ENCODE results near the gene RMND5B.

RMND5B gene

GRCh38 chr5:178141550-178141949, 10.7 kb downstream of the RMND5B start:
- Histone ChIP-seq H3K36me3 (ENCODE audit: control insufficient read depth, low read length) (peaks cover 82% of the 10 kb centered on the region), H3K27ac (ENCODE audit: low read depth, low read length) (no peak overlapping the region), H3K27me3 (ENCODE audit: control insufficient read depth, low read length) (no peaks in the 10 kb centered on the region), H3K4me2 (ENCODE audit: low read length) (no peak overlapping the region), H3K9me2 (replicated peaks; ENCODE audit: control insufficient read depth, low read length) (no peaks in the 10 kb centered on the region), H3K79me2 (ENCODE audit: control insufficient read depth, low read length) (peaks cover 18% of the 10 kb centered on the region), H3K4me3 (ENCODE audit: low read length) (no peak overlapping the region), H3K9me3 (ENCODE audit: control insufficient read depth, insufficient read depth, low read length) (no peaks in the 10 kb centered on the region), H3F3A (ENCODE audit: control insufficient read depth, insufficient read depth) (peaks cover 12% of the 10 kb centered on the region), H4K20me1 (ENCODE audit: control insufficient read depth, insufficient read depth, low read depth, low read length) (0 out of 2 replicates have a peak, but pooled peaks cover 3% of the 10 kb centered on the region), H3K4me1 (ENCODE audit: control insufficient read depth, low read length) (no peaks in the 10 kb centered on the region)
- no peak for TF ChIP-seq CTCF (IDR thresholded peaks at IDR 0.05; ENCODE audit: low read depth, low read length, poor library complexity, severe bottlenecking)
- no peak for TF ChIP-seq EZH2phosphoT487 (IDR thresholded peaks at IDR 0.05; ENCODE audit: borderline replicate concordance, low read length)

GRCh38 chr5:178142642-178143041, 11.8 kb downstream of the RMND5B start:
- no peaks in the 10 kb centered on the region for H3K27me3 ChIP-seq (ENCODE audit: control insufficient read depth, low read length)
- no peaks in the 10 kb centered on the region for H3K9me2 ChIP-seq (replicated peaks; ENCODE audit: control insufficient read depth, low read length)
- peaks cover 83% of the 10 kb centered on the region for H3K36me3 ChIP-seq (ENCODE audit: control insufficient read depth, low read length)
- no peak overlapping the region for H3K4me2 ChIP-seq (ENCODE audit: low read length)
- no peak for TF ChIP-seq CTCF (IDR thresholded peaks at IDR 0.05; ENCODE audit: low read depth, low read length, poor library complexity, severe bottlenecking)
- TF ChIP-seq EZH2phosphoT487 (IDR thresholded peaks at IDR 0.05; ENCODE audit: borderline replicate concordance, low read length) = no peak
- H3K9me3 ChIP-seq (ENCODE audit: control insufficient read depth, insufficient read depth, low read length) = no peaks in the 10 kb centered on the region
- no peaks in the 10 kb centered on the region for H3K4me1 ChIP-seq (ENCODE audit: control insufficient read depth, low read length)
- peaks cover 15% of the 10 kb centered on the region for H3F3A ChIP-seq (ENCODE audit: control insufficient read depth, insufficient read depth)
- H3K27ac ChIP-seq (ENCODE audit: low read depth, low read length) = no peak overlapping the region
- H4K20me1 ChIP-seq (ENCODE audit: control insufficient read depth, insufficient read depth, low read depth, low read length) = 0 out of 2 replicates have a peak, but pooled peaks cover 3% of the 10 kb centered on the region
- H3K4me3 ChIP-seq (ENCODE audit: low read length) = no peak overlapping the region
- H3K79me2 ChIP-seq (ENCODE audit: control insufficient read depth, low read length) = peaks cover 8% of the 10 kb centered on the region

GRCh38 chr5:178143246-178143645, 12.4 kb downstream of the RMND5B start:
- peaks cover 83% of the 10 kb centered on the region for H3K36me3 ChIP-seq (ENCODE audit: control insufficient read depth, low read length)

More at GRCh38 chr5:178143246-178143645, 12.4 kb downstream of the RMND5B start:
- Histone ChIP-seq H3K9me3 (ENCODE audit: control insufficient read depth, insufficient read depth, low read length) (no peaks in the 10 kb centered on the region), H3K27ac (ENCODE audit: low read depth, low read length) (no peak overlapping the region), H3K4me3 (ENCODE audit: low read length) (no peak overlapping the region), H3K4me1 (ENCODE audit: control insufficient read depth, low read length) (no peaks in the 10 kb centered on the region), H3K79me2 (ENCODE audit: control insufficient read depth, low read length) (peaks cover 2% of the 10 kb centered on the region; the same call in 1 of the 2 replicates), H3F3A (ENCODE audit: control insufficient read depth, insufficient read depth) (peaks cover 15% of the 10 kb centered on the region), H3K9me2 (replicated peaks; ENCODE audit: control insufficient read depth, low read length) (no peaks in the 10 kb centered on the region), H3K27me3 (ENCODE audit: control insufficient read depth, low read length) (no peaks in the 10 kb centered on the region), H4K20me1 (ENCODE audit: control insufficient read depth, insufficient read depth, low read depth, low read length) (0 out of 2 replicates have a peak, but pooled peaks cover 3% of the 10 kb centered on the region), H3K4me2 (ENCODE audit: low read length) (no peak overlapping the region)
- no peak for TF ChIP-seq EZH2phosphoT487 (IDR thresholded peaks at IDR 0.05; ENCODE audit: borderline replicate concordance, low read length)
- no peak for TF ChIP-seq CTCF (IDR thresholded peaks at IDR 0.05; ENCODE audit: low read depth, low read length, poor library complexity, severe bottlenecking)

Data from DOHH2 (cell line).